Activated gamma-delta T cell (primary cell): ENCODE measurements around the gene FUT9.
"Not testable (repeated sequence)": the region's sequence is repeated elsewhere in the genome, so short reads cannot be mapped to it uniquely, and the experiment has no call there.

Experiments used
- DNase-seq: peaks from one replicate; lab custom pipeline; 2025; lab: John Stamatoyannopoulos, UW

FUT9 gene

DNA sequence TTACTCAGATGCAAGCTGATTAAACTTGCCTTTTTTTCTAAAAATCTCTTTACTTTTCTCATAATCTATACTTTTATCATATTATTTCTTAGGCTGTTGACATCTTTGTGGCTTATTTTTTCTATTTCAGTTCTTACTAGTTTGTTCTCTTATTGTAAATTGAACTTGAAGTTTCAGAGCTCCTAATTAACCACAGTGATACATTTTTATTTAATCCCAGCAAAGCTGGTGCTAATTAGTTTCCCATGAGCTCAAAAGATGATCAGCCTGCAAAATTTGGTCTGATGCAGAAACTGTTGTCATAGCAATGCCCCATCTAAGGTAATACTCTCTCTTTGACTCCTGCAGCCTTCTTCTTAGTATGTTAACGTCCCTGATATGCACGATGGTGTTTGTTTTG, 170.3 kb downstream of the FUT9 start:
- no peak for DNase-seq

DNA sequence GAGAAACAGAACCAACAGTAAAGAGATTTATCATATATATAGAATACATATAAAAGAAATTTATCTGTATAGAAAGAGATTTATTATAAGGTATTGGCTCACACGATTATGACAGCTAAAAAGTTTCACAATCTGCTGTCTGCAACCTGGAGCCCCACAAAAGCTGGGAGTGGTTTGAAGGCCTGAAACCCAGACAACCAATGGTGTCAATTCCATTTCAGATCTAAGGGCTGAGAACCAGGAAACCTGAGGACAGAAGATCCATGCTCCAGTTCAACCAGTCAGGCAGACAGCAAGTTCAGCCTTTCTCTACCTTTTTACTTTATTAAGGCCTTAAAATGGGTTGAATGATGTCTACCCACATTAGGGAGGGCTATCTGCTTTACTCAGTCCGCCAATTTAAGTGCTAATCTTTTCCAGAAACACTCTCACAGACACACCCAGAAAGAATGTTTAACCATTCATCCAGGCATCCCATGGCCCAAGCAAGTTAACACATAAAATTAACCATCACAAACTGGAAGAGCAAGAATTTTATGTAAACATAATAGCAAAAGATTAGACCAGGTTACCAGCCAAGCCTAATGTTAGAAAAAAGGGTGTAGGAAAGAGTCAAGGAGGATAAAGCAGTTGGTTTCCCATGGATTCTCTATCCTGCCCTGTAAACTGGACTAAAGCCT, 170.9 kb downstream of the FUT9 start:
- no peak for DNase-seq

DNA sequence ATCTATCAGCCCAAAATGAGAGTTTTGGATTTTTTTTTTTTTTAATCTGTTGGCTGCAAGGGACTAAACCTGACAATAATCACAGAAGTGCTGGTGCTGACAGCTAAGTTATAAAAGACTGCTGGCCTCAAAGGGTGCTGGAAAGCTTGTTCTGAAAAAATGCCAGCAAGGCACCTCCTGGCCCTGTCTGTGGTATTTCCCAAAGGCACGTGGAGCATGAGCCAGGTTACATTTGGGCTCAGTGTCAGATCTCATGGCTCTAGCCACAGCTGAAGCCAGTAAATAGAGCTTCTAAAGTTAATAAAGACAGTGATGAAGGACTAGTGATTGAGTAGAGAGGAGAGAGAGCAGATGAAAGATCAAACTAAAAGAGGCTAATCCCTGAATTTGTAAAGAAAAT, 178.9 kb downstream of the FUT9 start:
- no peak for DNase-seq

DNA sequence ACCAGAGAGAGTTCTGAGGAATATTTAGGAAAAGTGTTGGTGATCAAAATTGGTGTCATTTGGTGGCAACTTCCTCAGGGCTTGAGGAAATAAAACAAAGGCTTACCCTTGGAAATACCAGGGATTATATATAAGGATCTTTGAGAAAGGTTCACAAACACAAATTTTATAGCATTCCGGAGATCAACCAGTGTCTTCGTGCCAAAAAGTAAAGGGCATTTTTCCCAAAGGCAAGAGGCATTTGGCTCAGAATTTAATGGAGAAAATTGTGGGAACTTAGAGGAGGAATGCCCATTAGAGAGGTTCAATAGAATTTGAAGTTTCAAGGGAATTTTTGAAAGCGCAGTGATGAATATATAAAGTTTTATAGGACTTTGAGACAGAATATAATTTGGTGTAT, 179.5 kb downstream of the FUT9 start:
- no peak for DNase-seq

DNA sequence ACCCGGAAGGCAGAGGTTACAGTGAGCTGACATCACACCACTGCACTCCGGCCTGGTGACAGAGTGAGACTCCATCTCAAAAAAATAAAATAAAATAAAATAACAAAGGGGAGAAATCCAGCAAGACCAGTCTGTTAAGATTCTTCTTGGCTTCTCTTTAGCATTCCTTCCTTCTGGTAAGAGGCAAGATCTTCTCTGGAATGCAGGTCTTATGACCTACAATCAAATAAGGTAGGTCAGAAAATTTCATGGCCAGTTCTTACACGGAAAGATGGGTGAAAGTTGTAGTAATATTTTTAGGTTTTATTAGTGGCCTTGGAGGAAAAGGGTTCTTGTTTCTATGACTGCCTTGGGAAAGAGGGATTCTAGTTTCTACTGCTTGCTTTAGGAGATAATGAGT, 180.9 kb downstream of the FUT9 start:
- DNase-seq = no peak

DNA sequence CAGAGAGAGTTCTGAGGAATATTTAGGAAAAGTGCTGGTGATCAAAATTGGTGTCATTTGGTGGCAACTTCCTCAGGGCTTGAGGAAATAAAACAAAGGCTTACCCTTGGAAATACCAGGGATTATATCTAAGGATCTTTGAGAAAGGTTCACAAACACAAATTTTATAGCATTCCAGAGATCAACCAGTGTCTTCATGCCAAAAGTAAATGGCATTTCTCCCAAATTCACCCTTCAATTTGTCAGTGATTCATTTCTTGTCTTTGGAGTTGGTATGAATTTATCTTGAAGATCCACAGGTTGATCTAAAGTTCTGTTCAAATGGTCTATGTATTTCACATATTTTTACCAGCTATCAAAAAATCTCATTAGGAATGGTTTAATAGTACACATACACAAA, 181.5 kb downstream of the FUT9 start:
- no peak for DNase-seq

DNA sequence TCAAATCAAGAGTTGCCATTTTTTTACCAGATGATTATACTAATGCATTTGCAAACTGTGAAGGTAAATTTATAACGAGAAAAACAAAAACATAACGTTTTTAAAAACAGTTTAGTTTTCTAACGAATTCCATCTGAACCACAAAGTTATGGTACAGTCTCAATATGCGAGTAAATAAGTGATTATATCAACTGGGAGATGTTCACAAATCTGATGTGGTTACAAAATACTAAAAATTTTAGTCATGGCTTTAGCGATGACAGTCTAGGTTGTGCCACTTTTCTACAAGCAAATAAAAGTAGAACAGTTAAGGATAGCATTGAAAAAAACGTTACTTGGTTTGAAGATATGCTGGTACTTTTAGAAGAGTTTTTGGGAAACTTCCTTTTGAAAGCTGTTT, 186.8 kb downstream of the FUT9 start:
- DNase-seq = no peak

DNA sequence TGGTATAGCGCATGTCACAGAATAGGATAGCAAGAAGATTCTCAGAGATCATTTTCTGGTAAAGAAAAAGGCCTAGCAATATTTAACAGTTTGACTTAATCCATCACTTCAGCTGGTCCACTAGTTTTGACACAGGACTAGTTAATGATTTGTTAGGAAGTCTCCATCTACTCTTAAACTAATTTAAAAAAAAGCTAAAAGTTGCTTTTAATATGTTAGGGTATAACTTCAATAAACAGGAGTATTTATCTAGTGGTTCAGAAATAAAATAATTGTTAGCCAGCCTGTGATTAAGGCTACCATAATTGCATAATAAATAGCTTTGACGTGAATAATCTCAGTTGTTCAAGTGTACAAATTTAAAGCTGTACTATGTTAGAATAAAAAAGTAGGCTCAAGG, 195.6 kb downstream of the FUT9 start:
- no peak for DNase-seq

DNA sequence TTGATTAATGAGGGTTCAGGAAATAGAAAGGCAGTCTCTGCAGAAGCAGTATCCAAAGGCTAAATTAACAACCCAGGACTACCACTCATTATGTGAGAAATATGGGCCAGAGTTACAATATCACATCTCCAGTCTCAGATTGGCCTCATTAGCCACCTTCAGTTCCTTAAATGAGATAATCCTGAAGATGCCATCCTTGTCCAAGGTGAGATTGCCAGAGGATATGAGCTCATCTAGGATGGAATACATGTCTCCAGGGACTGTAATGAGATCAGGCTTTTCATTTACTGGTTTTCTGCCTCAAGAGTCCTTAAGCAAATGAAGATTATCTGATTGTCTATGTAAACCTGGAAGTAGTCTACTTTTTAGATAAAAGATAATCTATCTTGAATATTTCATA, 196.3 kb downstream of the FUT9 start:
- no peak for DNase-seq

DNA sequence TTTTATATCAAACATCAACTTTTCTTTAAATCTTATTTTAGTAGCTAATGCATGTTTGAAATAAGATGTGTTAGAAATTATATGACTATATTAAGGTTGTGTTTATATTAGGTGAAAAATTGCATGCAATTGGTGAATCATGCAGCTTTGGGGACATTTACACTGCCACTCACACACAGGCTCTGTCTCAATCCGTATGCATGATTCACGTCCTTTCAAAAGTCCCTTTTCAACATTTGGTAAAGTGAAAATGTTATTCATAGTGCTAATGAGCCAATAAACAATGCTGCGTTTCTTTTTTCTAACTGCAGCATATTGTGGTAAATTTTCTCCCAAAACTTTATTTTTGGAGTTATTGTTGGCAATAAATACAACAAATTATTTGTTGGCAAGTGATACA, 198.0 kb downstream of the FUT9 start:
- no peak for DNase-seq

DNA sequence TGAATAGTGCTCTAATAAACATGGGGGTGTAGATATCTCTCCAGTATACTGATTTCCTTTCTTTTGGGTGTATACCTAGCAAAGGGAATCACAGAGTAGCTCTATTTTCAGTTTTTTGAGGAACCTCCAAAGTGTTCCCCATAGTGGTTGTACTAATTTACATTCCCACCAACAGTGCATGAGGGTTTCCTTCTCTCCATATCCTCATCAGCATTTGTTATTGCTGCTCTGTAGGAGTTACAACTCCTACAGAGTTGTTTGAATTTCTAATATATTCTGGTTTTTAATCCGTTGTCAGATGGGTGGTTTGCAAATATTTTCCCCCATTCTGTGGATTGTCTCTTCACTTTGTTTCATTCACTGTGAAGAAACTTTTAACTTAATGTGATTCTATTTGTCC, 207.9 kb downstream of the FUT9 start:
- no peak for DNase-seq

DNA sequence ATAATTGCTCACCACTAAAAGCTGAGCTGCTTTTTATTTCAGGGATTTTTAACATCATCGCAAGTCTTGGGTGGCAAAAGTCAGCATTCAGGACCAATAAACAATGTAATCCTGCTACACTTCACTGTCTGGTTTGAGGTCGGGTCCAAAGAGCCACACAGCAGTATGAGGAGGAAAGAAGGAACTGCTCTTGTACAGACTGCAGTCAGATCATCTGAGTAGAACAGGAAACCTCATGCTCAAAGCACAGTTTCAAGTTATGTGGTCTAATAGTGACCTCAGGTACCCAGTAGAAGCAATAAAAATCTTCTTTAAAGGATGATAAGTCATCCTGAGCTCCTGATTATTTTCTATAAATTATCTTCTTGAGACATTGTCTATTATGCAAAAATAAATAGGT, 211.4 kb downstream of the FUT9 start:
- DNase-seq = no peak

DNA sequence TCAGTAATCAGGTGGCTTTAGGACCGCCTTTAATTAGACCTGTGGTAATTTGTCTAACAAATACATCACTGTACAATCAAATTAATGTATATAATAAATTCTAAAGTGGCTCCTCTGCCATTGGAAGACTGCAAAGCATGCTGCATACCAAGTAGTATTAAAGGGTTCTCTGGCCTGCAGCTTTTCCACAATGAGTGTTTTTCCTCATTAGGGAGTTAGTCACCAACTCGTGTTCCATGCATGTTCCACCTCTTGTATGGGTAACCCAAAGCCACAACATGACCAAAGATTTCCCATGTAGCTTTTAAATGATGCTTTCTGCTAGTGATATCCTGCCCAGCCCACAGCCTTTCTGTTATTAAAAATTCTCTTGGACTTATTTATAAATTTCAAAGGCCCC, 218.7 kb downstream of the FUT9 start:
- DNase-seq = no peak

DNA sequence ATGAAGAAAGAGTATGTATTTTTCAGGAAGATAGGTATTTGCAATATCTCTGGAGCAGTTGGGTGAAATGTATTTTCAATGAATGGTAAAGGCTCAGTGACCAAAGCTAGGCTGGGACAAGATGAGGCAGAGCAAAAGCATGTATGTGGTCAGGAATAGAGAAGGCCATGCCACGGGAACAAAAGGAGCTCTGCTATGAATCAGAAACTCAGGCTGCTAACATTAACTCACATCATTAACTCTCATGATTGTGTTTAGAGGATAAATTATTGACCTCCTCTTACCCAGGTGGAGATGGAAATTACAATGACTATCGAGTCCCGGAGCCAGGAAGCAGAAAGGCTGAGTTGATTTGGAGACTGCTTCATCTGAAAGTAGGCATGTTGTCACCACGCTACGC, 220.2 kb downstream of the FUT9 start:
- no peak for DNase-seq

DNA sequence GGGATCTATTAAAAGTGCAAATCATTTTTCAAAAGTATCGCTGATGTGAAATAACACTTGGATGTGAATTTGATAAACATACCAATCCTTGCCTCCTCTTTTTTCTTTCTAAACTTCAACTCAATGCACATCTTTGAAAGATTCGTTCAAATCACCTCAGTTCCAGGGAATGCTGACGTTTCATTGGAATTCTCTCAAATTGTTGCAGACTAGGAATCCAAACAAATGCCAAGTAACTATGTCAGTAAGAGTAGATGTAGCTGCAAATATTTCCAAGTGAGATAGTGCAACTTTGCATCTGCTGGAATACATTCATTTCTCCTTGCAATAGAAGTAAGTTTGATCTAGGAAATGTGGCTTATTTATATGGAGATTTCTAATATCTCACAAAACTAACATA, 220.7 kb downstream of the FUT9 start:
- DNase-seq = no peak

DNA sequence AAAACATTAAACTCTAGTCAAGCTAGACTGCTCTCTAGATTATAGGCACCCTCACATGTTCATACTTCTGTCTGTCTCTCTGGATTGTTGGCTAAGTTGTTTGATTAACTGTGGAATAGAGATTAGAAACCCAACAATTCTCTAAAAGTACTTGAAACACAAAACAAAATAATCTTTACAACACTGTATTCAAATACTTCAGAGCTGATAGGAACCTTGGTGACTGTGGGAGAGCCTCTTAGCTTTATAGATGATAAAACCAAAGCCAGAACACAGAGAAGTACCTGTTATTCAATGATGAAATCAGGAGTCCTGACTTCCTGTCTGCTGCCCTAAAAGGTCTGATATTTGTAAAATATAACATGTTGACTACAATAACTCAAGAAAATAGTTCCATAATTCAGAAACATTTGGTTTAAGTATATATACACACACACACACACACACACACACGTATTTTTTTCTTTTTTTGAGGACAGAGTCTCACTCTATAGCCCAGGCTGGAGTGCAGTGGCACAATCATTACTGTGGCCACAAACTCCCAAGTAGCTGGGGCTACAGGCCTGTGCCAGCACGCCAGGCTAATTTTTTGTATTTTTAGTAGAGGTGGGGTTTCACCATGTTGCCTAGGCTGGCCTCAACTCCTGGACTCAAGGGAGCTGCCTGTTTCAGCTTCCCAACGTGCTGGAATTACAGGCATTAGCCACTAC, 222.0 kb downstream of the FUT9 start:
- no peak for DNase-seq

DNA sequence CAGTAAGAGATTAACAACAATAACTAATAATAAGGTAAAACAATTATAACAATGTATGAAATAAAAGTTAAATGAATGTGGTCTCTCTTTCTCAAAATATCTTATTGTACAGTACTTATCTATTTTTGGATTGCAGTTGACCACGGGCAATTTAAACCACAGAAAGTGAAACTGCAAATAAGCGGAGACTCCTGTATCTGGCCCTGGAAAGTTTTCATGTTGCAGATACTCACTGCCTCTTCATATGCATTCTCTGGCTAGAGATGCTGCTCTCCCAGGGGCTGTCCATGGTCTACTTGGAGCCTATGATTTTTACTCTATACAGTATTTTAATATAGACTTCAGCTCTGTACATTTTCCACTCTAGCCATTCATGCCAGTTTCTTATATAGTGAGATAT, 230.8 kb downstream of the FUT9 start:
- no peak for DNase-seq

DNA sequence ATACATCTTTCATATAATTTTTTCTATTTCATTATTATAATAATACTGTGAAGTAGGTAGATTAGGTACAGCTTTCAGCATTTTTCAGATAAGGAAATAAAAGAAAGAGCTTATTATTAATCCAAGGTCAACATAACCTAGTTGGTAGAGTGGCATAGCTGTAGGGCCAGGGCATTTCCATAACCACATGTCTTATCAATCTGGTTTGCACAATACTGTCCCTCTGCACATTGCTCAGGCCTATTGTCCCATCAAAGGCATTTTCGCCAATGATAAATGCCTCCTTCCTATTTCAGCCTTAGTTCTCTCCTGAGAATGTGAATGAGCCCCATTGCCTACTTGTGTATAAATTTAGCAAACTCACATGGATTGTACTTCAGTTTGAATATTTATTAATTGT, 234.0 kb downstream of the FUT9 start:
- no peak for DNase-seq

DNA sequence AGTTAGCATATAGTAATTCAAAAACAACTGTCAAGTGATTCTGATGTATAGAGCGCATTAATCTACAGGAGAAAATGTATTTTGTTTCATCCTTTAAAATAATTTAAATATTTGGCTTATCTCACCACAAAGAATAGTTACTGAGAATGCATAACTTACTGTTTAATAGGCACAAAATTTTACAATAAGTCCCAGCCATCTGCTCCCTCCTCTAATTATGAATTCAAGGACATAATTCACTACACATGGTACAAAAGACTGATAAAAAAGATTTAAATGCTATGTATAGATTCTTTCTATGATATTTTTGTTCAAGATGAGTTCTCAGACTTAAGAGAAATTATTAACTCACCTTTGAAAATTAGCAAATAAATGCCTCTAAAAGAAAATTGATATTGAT, 242.0 kb downstream of the FUT9 start:
- DNase-seq = no peak

DNA sequence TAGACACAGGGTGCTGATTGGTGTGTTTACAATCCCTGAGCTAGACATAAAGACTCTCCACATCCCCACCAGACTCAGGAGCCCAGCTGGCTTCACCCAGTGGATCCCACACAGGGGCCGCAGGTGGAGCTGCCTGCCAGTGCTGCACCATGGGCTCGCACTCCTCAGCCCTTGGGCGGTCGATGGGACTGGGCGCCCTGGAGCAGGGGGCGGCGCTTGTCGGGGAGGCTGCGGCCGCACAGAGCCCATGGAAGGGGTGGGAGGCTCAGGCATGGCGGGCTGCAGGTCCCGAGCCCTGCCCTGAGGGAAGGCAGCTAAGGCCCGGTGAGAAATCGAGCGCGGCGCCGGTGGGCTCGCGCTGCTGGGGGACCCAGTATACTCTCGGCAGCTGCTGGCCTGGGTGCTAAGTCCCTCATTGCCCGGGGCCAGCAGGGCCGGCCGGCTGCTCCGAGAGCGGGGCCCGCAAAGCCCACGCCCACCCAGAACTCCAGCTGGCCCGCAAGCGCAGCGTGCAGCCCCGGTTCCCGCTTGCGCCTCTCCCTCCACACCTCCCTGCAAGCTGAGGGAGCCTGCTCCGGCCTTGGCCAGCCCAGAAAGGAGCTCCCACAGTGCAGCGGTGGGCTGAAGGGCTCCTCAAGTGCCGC, 245.1 kb downstream of the FUT9 start:
- DNase-seq = not testable (repeated sequence)
